Erythroblast (primary cell): ENCODE measurements around the gene TINAGL1.

ENCODE experiments used
- GATA1 ChIP-seq: IDR thresholded peaks from 2 replicates; pipeline ENCODE4 v1.6.1; 2011; ENCODE audit warnings: low read depth, mild to moderate bottlenecking, control low read depth, low read length, moderate library complexity
- POLR2A ChIP-seq: IDR thresholded peaks from 2 replicates; pipeline ENCODE4 v1.6.1; 2011; ENCODE audit warnings: mild to moderate bottlenecking, low read length

DNA sequence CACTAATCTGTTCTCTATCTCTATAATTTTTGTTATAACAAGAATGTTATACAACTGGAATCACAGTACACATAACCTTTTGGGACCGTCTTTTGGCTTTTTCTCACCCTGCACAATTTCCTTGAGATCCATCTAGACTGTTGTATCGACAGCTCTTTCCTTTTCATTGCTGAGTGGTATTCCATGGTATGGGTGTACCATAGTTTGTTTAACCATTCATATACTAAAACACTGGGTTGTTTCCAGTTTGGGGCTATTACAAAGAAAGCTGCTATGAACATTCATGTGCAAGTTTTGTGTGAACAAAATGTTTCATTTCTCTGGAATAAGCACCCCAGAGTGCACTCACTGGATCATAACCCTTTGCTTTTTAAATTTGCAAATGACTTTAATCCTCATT lies 25.8 kb downstream of the TINAGL1 start:
- TF ChIP-seq POLR2A (no peak), GATA1 (no peak)
